GM18502 (cell line): ENCODE results near the gene EXOC4.
A peak's percentile ranks its signal among the peaks of the same experiment; 100 is the strongest.

Experiments
- ATAC-seq: cut with Tn5 transposase; IDR thresholded peaks from one replicate; pipeline ENCODE4 v1.9.1; 2021; ENCODE audit warnings: mild to moderate bottlenecking; ENCODE audit not compliant: unreplicated experiment, poor library complexity

The EXOC4 gene

DNA sequence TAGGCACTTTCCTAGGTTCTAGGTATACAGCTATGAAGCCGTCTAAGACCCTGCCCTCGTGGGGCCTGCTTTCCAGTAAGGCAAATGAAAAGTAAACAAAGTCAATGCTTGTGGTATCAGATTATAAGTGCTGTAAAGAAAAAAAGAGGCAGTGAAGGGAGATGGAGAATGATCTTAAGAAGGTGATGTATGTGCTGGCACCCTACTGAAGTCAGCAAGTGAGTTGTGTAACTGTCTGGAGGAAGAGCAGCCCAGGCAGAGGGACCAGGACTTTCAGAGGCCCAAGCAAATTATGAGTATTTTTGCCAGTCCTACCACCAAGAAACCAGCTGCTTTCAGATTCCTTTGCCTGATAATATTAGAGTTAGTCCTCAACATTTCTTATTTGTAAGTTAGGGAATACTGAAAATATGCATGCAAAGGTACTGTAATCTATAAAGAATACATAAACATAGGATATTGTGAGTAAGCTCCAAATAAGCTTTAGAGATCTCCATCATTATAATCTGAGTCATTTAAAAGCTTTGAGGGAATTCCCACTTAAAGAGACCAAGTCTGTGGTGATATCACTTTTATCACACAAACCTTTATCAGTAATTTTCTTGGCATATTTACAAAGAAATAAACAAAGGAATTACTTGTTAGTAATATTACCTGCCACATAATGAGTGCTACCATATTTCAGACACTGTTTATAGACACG, 545.1 kb downstream of the EXOC4 start:
- no peak for ATAC-seq

DNA sequence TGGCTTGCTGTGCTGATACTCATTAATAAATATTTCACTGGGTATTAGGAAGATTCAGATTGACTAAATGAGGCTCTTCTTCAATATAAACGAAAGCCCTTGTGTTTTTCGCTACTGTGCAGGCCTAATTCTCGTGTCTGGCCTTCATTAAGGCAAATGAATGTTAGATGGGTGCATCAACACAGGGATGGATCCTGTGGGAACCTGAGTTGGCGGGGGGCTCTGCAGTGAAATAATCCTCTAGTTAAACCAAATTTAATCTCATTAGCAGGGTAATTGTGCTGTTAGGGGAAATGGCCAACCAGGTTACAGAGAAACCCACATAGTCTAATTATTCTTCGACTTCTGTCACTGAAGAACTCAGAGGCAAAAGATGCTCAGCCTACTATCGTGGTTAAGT, 548.5 kb downstream of the EXOC4 start:
- no peak for ATAC-seq

DNA sequence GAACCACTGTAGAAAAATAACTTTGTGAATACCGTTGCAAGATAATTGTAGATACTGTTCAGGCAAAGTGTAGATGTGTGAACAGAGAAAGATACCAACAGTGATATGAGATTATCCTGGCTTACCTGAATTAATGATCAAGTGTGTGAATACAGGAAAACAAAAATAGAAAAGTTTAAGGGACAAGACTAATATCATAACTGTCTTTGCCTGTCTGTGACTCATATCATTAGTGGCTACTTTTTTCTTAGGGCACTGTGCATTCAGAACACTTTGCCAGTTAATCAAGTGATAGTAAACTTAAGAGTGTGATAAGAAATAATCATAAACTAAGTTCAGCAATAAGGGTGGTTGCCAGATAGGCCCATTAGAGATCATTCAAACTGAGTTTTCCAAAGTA, 551.2 kb downstream of the EXOC4 start:
- ATAC-seq, result no peak

DNA sequence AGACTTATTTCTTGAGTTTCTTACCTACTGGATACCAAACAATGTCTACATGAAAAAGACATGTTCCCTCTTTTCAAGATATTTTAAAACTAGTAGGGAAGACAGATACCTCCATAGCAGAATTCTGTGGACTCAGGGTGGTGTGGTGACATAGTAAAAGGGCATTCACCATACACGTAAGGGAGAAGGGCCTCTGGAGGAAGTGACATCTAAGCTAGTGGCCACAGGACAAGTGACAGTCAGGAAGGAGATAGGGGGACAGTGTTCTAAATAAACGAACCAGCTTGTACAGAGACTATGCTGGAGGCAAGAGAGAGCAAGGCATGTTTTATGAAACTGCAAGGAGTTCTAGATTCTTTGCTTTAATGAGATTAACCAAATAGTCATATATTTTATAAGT, 552.5 kb downstream of the EXOC4 start:
- ATAC-seq, result no peak

DNA sequence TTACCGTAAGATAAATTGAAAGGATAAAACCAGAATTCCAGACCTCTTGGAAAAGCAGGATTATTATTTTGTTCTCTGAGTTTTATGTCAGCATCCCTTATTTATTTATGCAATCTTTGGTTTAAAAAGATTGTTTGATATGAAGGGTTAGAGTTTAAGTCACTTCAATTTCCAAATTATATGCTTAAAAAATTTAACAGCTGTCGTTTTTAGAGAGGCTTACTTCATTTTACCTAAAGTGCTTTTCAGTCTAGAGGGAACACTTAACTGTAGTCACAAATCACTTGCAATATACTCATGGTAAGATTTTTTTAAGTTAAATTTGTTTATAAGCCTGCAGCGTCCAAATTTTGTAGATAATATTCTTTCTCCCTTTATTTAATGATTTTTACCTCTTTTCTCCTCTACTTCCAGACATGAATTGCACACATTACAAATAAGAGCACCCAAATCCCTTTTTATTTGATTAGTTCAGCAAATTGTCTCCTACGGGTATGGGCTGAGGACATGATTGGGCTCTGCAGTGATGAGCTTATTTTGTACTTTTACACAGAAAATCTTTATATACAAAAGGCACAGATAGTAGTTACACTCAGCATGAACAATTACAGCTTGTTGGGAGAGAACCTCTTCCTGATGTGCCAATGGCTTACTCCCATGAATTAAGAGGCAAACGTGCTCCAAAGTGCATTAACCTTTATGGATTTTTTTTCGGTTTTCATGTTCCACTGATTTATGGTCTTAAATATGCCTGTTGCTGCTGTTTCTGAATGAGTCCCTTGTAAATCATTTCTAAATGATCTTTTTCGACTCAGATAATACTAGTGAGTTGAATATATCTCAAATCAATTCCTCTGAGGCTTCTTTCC, 555.0 kb downstream of the EXOC4 start:
- no peak for ATAC-seq

DNA sequence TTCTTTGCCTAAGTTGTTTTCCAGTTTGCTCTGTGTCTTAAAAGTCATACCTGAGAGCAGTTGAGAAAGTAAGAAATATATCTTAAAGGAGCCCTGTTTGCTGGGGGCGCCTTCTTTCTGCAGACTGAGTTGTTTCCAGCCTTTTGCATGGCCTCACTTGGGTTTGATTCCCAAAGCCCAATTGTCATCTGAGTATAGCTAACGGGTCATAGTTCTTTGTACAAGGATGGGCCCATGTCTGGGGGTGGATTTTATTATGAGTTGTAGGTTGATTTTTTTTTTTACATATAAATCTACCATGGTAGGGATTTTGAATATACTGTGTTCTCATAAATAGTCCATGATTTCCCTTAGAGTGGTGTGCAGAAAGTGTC, 555.6 kb downstream of the EXOC4 start:
- ATAC-seq, result no peak

DNA sequence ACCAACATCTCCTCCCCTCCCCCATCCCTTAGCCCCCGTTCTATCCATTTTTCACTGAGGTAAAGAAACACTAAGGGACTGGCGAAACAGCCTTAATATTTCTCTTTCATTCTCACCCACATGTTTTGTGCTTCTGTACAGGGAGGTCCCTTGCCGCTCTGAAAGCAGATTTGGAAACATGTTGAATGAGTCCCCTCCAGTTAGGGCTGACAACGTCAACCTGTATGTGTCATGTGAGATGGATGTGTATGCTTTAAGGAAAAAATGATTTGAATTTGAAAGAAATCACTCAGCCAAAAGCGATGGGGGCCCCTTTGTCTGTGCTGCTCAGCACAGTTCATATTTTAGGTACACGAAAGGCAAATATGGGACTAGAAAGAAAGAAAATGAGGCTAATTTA, 560.0 kb downstream of the EXOC4 start:
- ATAC-seq, result no peak

DNA sequence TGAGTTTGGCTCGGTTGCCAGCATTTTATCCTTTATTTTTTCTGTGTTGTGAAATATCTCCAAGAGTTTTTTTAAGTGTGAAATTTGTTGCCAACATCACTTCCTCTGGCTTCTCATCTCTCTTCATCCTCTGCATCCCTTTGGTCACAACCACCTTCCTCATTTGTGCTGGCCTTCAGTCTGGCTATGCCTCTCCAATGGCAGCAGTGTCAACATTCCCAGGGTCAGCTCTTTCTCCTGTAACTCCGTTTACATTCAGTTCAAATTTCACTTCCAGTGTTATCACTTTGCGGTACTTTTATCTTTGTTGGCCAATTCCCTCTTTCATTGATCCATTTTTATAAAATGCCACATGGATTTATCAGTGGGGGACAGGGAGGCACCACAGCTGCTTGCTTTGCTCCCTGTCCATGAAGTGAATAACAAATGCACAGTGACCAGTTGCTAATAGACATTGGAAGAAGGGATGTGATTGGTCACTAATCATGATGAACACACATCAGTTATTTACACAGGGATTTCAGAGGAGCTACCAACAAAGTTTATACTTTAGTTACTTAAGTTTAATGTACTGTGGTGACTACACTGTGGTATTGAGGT, 562.8 kb downstream of the EXOC4 start:
- no peak for ATAC-seq

DNA sequence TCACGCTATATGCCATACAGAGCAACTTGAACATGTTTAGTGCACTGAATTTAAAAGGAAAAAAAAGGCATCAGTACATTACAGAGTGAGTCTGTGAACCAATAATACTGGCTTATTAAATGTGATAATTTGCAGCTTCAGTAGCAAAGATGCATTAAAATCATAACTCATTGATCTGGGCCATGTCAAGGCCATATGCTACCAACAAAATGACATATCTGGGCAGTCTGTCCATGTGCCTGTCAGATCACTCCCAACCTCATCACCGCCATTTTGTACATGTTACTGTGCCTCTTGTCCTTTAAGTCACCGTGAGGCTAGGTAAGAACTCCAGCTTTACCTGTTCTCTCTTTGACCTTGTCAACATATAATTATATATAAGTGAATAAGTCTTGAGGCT, 566.8 kb downstream of the EXOC4 start:
- no peak for ATAC-seq

DNA sequence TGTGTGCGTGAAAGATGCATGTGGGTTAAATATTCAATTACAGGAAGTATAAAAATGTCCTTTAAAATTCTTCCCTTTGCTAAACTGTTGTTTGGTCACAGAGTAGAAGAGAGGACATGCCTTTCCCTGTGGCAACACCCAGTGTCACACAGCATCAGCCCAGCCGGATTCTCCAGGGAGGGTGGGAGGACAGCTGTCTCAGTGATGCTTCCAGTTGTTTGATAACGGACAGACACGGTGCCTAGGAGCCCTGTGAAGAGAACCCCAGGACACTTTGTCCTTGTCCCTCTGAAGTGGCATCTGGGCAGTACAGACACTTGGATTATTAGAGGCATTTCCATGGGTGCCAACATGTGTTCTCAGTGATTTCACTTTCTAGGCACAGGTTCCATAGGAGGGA, 567.7 kb downstream of the EXOC4 start:
- no peak for ATAC-seq

DNA sequence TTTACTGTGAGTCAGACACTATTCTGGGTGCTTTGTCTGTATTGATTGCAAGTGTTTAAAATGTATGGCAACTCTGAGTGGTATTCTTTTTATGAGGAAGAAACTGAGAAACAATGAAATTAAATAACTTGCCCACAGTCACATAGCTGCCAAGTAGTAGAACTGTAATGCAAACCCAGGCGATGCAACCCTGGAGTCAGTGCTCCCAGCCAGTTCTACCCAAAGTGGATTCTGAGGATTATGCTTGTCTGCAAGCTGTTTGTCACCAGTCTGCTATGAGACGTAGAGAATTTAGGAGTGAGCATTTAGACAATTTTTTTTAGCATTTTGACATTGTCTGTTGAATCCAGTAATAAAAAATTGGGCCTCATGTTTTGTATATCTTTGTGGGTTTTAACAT, 568.3 kb downstream of the EXOC4 start:
- ATAC-seq, result no peak

DNA sequence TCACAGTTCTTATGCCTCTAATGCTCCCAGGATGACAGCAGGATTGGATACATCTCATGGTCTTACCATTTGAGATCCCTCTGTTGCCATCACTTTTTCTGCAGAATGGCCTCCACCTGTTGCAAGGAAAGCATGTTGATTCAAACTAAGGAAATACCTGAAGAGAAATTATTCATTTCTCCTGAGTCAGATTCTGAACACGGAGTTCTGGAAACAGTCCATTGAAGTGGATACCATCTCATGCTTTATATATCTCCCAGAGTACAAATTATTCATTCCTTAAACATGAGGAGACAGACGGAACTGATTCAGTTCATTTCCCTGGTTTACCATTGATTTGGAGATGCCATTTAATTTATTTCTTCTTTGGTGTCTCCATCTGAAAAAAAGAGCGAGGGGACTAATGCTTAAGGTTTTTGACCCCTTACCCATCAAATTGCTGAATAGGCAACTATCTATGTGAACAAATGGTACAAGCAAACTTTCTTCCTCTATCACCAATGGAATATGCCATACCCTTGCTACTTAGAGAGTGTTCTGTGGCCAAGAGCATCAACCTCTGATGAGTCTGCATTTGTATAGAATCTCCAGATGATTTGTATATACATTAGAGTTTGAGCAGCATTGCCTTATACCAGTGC, 569.2 kb downstream of the EXOC4 start:
- no peak for ATAC-seq

DNA sequence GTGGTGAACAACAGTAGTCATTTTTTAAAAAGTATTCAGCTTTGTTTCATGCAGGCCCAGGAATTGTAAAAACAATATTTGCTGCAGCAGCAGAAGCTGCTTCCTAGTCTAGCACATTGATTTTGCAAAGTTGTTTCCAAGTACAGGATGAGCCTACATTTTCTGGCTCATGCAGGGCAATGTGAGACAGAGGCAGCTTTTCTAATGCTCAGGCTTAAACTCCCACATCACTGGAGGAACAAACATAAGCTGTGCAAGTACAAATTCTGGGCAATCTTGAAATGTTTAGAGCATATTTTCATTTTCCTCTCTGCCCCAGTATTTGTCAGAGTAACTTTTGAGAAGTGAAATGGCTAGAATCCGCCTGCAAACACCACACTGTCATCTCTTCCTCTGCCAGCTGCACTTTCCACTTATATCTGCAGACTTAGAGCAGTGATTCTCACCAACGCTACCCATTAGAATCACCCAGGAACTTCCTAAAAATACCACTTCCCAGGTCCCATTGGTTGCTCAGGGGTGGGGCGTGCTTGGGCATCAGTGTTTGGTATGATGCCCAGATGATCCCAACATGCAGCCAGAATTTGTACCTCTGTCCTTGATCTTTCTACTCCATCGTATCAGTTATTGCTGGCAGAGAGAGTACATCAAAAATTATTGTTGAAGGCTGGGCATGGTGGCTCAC, 570.1 kb downstream of the EXOC4 start:
- no peak for ATAC-seq

DNA sequence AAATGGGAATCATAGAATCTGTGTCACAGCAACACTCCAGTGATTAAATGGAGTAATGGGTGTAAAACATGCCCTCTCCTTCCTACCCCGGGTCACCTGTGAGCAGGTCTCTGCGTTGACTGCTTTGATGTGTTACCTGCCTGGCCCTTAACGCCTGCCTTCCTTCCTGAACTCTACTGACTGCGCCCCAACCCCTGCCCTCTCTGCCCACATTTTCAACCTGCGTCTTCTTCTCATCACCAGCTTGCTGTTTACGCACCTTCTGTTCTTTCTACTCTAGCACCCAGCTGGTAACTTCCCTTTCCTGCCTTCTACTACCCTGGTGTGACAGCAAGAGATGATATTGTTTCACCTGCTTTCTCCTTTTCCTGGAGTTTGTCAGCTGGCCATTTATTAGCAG, 571.3 kb downstream of the EXOC4 start:
- no peak for ATAC-seq

DNA sequence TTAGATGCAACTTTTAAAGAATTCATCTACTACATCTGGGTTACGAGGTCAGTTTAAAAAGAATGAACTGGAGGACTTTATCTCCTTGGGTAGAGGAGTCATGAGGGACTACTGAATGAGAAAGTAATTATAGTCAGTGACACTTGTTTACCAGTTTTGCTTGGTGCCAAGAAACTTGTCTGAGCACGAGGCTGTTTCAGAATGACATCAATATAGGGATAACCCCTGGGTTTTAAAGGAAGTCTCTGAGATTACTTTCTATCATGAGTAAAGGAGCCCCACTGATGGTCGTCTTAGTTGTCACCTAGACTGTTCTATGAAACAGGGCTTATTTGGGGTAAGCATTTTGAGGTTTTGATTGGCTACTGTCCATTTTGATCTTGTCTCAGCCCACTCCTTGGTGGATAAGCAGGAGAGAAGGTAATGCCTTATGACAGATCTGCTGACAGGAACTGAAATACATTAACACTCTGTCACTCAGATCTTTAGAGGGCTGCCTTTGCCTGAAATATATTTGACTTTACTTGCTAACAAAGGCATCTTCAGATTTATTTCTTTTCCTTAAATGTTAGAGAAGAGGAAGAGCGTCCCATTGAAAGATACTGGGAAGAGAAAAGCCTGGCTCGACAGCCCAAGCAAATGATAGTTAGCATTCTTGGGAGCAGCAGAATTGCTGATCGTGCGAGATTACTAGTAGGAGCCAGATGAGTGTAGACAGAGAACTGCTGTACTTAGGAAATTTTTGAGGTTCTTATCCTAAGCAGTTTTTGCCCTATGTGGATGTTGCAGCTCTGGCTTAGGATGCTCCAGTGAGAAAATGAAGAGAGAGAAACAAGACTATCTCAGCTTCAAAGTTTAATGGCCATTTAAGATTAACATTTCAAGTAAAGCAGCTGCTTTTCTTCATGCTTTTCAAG, 575.1 kb downstream of the EXOC4 start:
- peak; percentile 61 for ATAC-seq

DNA sequence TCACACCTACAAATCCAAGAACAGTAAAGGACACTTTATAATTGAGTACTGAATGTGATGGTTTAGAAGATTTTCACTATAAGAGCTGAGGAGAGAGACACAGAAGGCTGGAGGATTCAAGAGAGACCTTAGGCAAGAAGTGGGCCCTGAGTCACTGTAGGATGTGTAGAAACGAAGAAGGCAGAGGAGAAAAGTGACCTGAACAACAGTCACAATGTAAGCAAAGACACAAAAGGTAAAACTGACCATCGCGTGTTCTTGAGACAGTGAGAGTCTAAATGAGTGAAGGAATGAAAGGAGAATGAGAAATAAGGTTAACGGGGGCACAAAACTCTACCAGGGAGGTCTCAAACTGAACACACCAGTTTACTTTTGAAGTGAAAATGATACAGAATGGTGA, 576.0 kb downstream of the EXOC4 start:
- ATAC-seq, result no peak

DNA sequence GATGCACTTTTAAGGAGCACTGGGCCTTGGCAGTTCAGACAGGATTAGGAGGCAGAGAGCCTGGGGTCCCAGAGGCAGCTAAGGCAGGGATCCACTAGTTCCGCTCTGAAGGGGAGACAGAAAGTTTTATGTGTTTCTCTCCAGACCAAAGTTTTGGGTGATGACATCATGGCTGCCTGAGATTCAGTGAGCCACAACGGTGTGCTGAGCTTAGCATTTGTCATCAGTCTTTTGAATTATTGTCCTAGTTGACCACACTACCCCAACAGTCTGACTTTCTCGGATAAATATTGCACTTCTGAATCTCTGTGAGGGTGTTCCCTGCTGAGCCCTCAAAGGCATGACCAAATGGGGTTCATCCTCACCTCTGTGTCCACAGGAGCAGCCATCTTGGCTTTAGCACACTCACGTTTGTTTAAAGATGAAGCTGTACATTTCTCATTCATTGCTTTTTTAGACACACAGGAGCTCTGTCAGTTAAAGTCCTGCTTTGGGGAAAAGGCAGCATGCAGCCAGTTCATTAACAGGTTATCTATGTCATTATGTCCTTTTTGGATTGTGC, 576.5 kb downstream of the EXOC4 start:
- no peak for ATAC-seq

DNA sequence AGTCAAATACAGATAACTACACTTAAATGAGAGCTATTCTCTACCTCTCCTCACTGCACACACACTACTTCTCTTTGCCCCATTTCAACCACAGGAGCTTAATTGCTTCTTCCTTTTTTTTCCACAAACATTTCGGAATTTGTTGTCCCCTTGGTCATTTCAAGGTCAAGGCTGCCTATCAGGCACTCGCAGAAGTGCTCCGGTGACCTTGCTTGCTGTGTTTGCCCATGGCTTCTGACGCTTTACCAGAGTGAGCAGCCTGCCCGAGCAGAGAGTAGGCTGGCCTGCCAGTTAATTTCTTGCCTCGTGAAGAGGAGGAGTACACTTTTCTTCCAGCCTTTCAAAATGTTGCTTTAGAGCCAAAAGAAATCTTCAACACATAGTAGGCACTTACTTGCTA, 577.2 kb downstream of the EXOC4 start:
- no peak for ATAC-seq

DNA sequence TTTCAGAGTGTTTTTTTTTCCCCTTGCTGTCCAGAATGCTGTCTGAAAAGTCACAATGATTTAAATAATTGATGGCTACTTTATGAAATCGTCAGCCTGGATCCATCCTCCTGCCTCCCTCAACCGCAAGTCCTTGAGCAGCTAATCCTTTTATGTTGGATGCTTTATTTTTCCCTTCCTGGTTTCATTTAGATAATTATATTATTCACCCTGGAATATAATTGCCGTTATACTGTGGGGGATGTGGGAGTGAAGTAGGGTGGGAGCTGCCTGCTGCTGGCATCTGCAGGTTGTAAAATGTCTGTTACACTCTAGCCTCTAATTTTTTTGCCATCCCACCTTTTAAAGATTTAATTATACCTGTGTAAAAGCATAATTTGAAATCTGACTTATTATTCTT, 583.8 kb downstream of the EXOC4 start:
- no peak for ATAC-seq
